MCF 10A (cell line): ENCODE measurements around the gene GNAL. TPM values are rescaled to one million over a fixed set of nuclear protein-coding genes. Genes with fewer than 3 reads are reported as not detected.

Experiments
- BruUV-seq: library from RNA; stranded (reverse); fragments of 400-500 nt; replicated peaks from 2 replicates; lab custom pipeline; 2021; lab: Mats Ljungman, UMichigan
- CTCF ChIA-PET: fragments of 300-600 bp; sonication (Branson Sonifier 250); formaldehyde crosslinking; extraction: SDS; loops from one replicate; lab custom pipeline; 2021; ENCODE audit warnings: antibody characterized with exemption, inconsistent platforms; lab: Yijun Ruan, JAX
- POLR2A ChIA-PET: fragments of 300-600, 350-650 bp; sonication (Branson Sonifier 250); formaldehyde crosslinking; extraction: SDS; loops from one replicate; lab custom pipeline; 2020; ENCODE audit warnings: antibody characterized with exemption, inconsistent platforms; lab: Yijun Ruan, JAX
- DNase-seq: peaks from one replicate; pipeline ENCODE4 v3.0.0-alpha.2; 2018; ENCODE audit not compliant: unreplicated experiment
- H3K27ac Mint-ChIP-seq: one replicate; pipeline ENCODE4 v1.8.0; 2022; ENCODE audit warnings: mild to moderate bottlenecking, low read depth, mixed read lengths; ENCODE audit not compliant: unreplicated experiment
- H3K27me3 Mint-ChIP-seq: one replicate; pipeline ENCODE4 v1.8.0; 2022; ENCODE audit warnings: mixed read lengths; ENCODE audit not compliant: insufficient read depth, unreplicated experiment
- H3K36me3 Mint-ChIP-seq: one replicate; pipeline ENCODE4 v1.8.0; 2022; ENCODE audit warnings: mild to moderate bottlenecking, moderate library complexity, mixed read lengths; ENCODE audit not compliant: insufficient read depth, unreplicated experiment
- H3K4me1 Mint-ChIP-seq: one replicate; pipeline ENCODE4 v1.8.0; 2022; ENCODE audit warnings: mixed read lengths; ENCODE audit not compliant: insufficient read depth, unreplicated experiment
- H3K4me3 Mint-ChIP-seq: one replicate; pipeline ENCODE4 v1.8.0; 2022; ENCODE audit warnings: mild to moderate bottlenecking, moderate library complexity, mixed read lengths; ENCODE audit not compliant: unreplicated experiment
- H3K9me3 Mint-ChIP-seq: one replicate; pipeline ENCODE4 v1.8.0; 2022; ENCODE audit warnings: mixed read lengths; ENCODE audit not compliant: unreplicated experiment
- intact Hi-C: fragments of 100-400 bp; cut with micrococcal nuclease; formaldehyde crosslinking; loops from 2 replicates; pipeline ENCODE4 v1.14.1; 2022
- total RNA-seq: library from RNA; stranded (reverse); gene quantifications from 2 replicates; pipeline ENCODE4 v1.2.3, GENCODE V29; 2022
- TF ChIP-seq, protein P1 (sequence below): fragments of 200-600 bp; IDR thresholded peaks from one replicate; pipeline ENCODE4 v1.8.0; 2022; ENCODE audit warnings: antibody characterized with exemption, mild to moderate bottlenecking; ENCODE audit not compliant: unreplicated experiment

GNAL gene
- total RNA-seq, 1 experiment from 2014 or later = 1.6 TPM

DNA sequence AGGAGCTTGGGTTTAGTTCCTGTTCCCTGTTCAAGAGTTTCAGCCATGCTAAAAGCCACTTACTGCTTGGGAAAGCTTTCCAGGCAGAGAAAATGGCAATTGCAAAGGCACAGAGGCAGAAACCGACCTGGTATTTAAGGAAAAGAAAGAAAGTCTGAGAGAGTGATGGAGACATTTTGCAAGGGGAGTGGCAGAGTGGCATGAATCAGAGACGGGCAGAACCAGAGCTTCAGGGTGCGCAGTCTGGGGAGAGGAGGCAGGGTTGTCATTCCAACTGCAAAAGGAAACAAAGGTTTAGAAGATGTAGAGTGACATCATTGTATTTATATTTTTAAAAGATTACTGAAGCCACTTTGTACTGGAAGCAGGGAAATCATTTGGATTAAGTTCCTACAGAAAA is 14.9 kb upstream of the GNAL start:
- H3K27me3 Mint-ChIP-seq = no peaks in the 10 kb centered on the region
- DNase-seq = no peak
- TF ChIP-seq, protein P1, sequence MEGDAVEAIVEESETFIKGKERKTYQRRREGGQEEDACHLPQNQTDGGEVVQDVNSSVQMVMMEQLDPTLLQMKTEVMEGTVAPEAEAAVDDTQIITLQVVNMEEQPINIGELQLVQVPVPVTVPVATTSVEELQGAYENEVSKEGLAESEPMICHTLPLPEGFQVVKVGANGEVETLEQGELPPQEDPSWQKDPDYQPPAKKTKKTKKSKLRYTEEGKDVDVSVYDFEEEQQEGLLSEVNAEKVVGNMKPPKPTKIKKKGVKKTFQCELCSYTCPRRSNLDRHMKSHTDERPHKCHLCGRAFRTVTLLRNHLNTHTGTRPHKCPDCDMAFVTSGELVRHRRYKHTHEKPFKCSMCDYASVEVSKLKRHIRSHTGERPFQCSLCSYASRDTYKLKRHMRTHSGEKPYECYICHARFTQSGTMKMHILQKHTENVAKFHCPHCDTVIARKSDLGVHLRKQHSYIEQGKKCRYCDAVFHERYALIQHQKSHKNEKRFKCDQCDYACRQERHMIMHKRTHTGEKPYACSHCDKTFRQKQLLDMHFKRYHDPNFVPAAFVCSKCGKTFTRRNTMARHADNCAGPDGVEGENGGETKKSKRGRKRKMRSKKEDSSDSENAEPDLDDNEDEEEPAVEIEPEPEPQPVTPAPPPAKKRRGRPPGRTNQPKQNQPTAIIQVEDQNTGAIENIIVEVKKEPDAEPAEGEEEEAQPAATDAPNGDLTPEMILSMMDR = no peak
- no peaks in the 10 kb centered on the region for H3K36me3 Mint-ChIP-seq
- peaks cover 32% of the 10 kb centered on the region for H3K4me1 Mint-ChIP-seq
- H3K27ac Mint-ChIP-seq = no peak overlapping the region
- no TSS peak for BruUV-seq
- no peak overlapping the region for H3K4me3 Mint-ChIP-seq
- H3K9me3 Mint-ChIP-seq = no peaks in the 10 kb centered on the region
- intact Hi-C loops = no loop called here
- CTCF ChIA-PET = interaction anchor here (0.8 to 0.9 kb wide), 2 partner anchors 15 to 68 kb away, joined by 3 read pairs; partner anchors contain the start of gene GNAL
- POLR2A ChIA-PET = interaction anchor here (1.3 kb wide), 1 partner anchor 8 kb away, joined by 3 read pairs; no protein-coding TSS in a partner anchor

DNA sequence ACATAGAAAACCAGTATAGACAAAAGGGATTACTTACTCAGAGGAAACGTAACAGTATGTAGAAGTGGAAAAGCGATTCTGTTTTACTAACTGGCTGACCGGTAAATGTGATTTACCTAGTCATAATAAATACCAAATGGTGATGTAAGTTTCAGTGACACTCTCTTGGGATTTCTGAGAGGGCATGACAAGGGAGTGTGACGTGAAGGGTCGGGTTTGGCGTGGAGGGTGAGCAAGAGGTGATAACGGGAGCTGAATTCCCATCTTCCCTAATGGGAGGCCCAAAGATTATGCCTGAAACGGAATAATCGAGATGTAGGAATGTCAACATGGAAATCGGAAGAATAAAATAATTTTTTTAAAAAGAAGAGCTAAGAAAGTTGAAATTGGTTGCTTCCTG is 12.7 kb upstream of the GNAL start:
- Mint-ChIP-seq H3K27ac (no peak overlapping the region), H3K4me1 (peaks cover 17% of the 10 kb centered on the region), H3K9me3 (no peaks in the 10 kb centered on the region), H3K27me3 (no peaks in the 10 kb centered on the region), H3K4me3 (no peak overlapping the region), H3K36me3 (no peaks in the 10 kb centered on the region)
- intact Hi-C loops = no loop called here
- CTCF ChIA-PET = interaction anchor here (0.6 to 1.8 kb wide), 2 partner anchors 54 to 191 kb away, joined by 3 to 7 read pairs; no protein-coding TSS in a partner anchor
- BruUV-seq = no TSS peak
- POLR2A ChIA-PET = interaction anchor here (1.4 to 2.0 kb wide), 3 partner anchors 12 to 174 kb away, joined by 5 to 9 read pairs (median 9); partner anchors contain the start of gene GNAL
- TF ChIP-seq, protein P1 = no peak
- DNase-seq = no peak

DNA sequence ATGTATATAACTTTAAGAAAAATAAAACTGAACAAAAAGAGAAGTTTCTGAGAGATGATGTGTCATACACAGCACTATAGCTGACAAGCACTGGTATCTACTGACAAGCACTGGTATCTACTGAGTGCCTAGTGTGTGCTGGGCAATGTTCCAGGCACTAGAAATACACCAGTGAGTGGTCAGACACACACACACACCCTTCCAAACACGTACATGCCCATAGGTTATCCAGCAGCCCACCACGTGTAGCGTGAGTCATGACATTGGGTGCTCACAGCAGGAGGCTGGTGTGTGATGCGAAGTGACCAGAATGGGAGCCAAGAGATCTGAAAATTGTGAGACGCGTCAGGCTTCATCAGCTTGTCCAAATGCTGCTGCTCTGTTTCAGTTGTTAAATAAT is 12.2 kb upstream of the GNAL start:
- ChIA-PET CTCF (interaction anchor here (0.6 to 1.8 kb wide), 2 partner anchors 54 to 190 kb away, joined by 3 to 7 read pairs; no protein-coding TSS in a partner anchor), POLR2A (interaction anchor here (1.4 to 2.0 kb wide), 3 partner anchors 12 to 173 kb away, joined by 5 to 9 read pairs (median 9); partner anchors contain the start of gene GNAL)
- Mint-ChIP-seq H3K4me1 (peaks cover 17% of the 10 kb centered on the region), H3K9me3 (no peaks in the 10 kb centered on the region), H3K36me3 (no peaks in the 10 kb centered on the region), H3K4me3 (no peak overlapping the region), H3K27ac (no peak overlapping the region), H3K27me3 (no peaks in the 10 kb centered on the region)
- DNase-seq = peak; percentile 85
- no TSS peak for BruUV-seq
- intact Hi-C loops = no loop called here
- TF ChIP-seq, protein P1 = no peak

DNA sequence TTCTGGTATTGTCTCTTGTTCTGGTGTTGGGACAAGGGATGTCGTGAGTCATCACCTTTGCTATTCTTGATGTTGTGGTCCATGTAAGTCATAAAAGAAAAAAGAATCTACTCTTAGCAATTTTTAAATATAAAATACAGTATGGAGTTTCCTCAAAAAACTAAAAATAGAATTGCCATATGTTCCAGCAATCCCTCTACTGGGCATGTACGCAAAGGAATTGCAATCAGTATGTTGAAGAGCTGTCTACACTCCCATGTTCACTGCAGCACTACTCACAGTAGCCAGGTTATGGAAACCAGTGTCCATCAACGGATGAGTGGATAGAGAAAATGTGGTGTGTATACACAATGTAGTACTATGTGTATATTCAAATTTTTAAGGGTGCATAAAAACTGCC is 10.9 kb upstream of the GNAL start:
- ChIA-PET CTCF (interaction anchor here (0.7 kb wide), 1 partner anchor 637 kb away, joined by 3 read pairs; no protein-coding TSS in a partner anchor), POLR2A (interaction anchor here (1.3 to 1.8 kb wide), 2 partner anchors 8 to 172 kb away, joined by 4 to 5 read pairs; no protein-coding TSS in a partner anchor)
- H3K27me3 Mint-ChIP-seq = no peaks in the 10 kb centered on the region
- intact Hi-C loops = no loop called here
- H3K27ac Mint-ChIP-seq = no peak overlapping the region
- H3K9me3 Mint-ChIP-seq = no peaks in the 10 kb centered on the region
- no peak overlapping the region for H3K4me3 Mint-ChIP-seq
- BruUV-seq = no TSS peak
- peaks cover 17% of the 10 kb centered on the region for H3K4me1 Mint-ChIP-seq
- no peak for DNase-seq
- TF ChIP-seq, protein P1 = no peak
- H3K36me3 Mint-ChIP-seq = no peaks in the 10 kb centered on the region
